ENCODE results near the gene CRIM1.

CRIM1 gene

GRCh38 chr2:36420569-36421181 is 65.1 kb downstream of the CRIM1 start:
- Histone ChIP-seq H3K27me3 (replicated peaks; ENCODE audit: insufficient read depth, low read length) (no peaks in the 10 kb centered on the region), H3K4me1 (ENCODE audit: low read length) (no peaks in the 10 kb centered on the region), H3K36me3 (replicated peaks; ENCODE audit: insufficient read depth, low read length) (no peaks in the 10 kb centered on the region), H3K9me3 (replicated peaks; ENCODE audit: insufficient read depth, low read length) (no peaks in the 10 kb centered on the region), H3K9me2 (replicated peaks; ENCODE audit: insufficient read depth, low read length) (no peaks in the 10 kb centered on the region), H3K9ac (ENCODE audit: low read length) (no peak overlapping the region), H3F3A (ENCODE audit: insufficient read depth, low read length) (no peaks in the 10 kb centered on the region), H3K27ac (ENCODE audit: low read length) (no peak overlapping the region), H2AFZ (ENCODE audit: low read length) (no peak overlapping the region), H3K79me2 (ENCODE audit: low read length) (no peaks in the 10 kb centered on the region), H3K4me2 (ENCODE audit: low read depth, low read length) (no peak overlapping the region), H4K20me1 (ENCODE audit: insufficient read depth, low read length) (no peaks in the 10 kb centered on the region), H3K4me3 (ENCODE audit: low read length) (no peak overlapping the region)
- no peak for TF ChIP-seq EZH2 (optimal IDR thresholded peaks at IDR 0.05; ENCODE audit: low read depth, low read length)
- DNase-seq = no peak

GRCh38 chr2:36421379-36421778 is 65.8 kb downstream of the CRIM1 start:
- Histone ChIP-seq H3K9me3 (replicated peaks; ENCODE audit: insufficient read depth, low read length) (no peaks in the 10 kb centered on the region), H3K27ac (ENCODE audit: low read length) (no peak overlapping the region), H3K9ac (ENCODE audit: low read length) (no peak overlapping the region), H3K9me2 (replicated peaks; ENCODE audit: insufficient read depth, low read length) (no peaks in the 10 kb centered on the region), H3K79me2 (ENCODE audit: low read length) (no peaks in the 10 kb centered on the region), H3K27me3 (replicated peaks; ENCODE audit: insufficient read depth, low read length) (no peaks in the 10 kb centered on the region), H4K20me1 (ENCODE audit: insufficient read depth, low read length) (no peaks in the 10 kb centered on the region), H2AFZ (ENCODE audit: low read length) (no peak overlapping the region), H3K4me1 (ENCODE audit: low read length) (no peaks in the 10 kb centered on the region), H3K4me3 (ENCODE audit: low read length) (no peak overlapping the region), H3K4me2 (ENCODE audit: low read depth, low read length) (no peak overlapping the region), H3K36me3 (replicated peaks; ENCODE audit: insufficient read depth, low read length) (no peaks in the 10 kb centered on the region), H3F3A (ENCODE audit: insufficient read depth, low read length) (no peaks in the 10 kb centered on the region)
- DNase-seq = no peak
- TF ChIP-seq CTCF (IDR thresholded peaks at IDR 0.05; ENCODE audit: low read length) = no peak
- TF ChIP-seq EZH2phosphoT487 (IDR thresholded peaks at IDR 0.05; ENCODE audit: low read length) = no peak
- TF ChIP-seq EZH2 (optimal IDR thresholded peaks at IDR 0.05; ENCODE audit: low read depth, low read length) = no peak

- no peaks in the 10 kb centered on the region for H3K4me1 ChIP-seq (ENCODE audit: low read length)
- DNase-seq = no peak
- no peaks in the 10 kb centered on the region for H3K9me3 ChIP-seq (replicated peaks; ENCODE audit: insufficient read depth, low read length)
- H3K4me2 ChIP-seq (ENCODE audit: low read depth, low read length) = no peak overlapping the region
- no peak overlapping the region for H3K27ac ChIP-seq (ENCODE audit: low read length)
- H3K9ac ChIP-seq (ENCODE audit: low read length) = no peak overlapping the region
- H3F3A ChIP-seq (ENCODE audit: insufficient read depth, low read length) = no peaks in the 10 kb centered on the region
- H3K4me3 ChIP-seq (ENCODE audit: low read length) = no peak overlapping the region
- no peak for TF ChIP-seq EZH2phosphoT487 (IDR thresholded peaks at IDR 0.05; ENCODE audit: low read length)
- no peak for TF ChIP-seq CTCF (IDR thresholded peaks at IDR 0.05; ENCODE audit: low read length)
- no peak for TF ChIP-seq EZH2 (optimal IDR thresholded peaks at IDR 0.05; ENCODE audit: low read depth, low read length)
- H3K9me2 ChIP-seq (replicated peaks; ENCODE audit: insufficient read depth, low read length) = no peaks in the 10 kb centered on the region
- no peaks in the 10 kb centered on the region for H3K27me3 ChIP-seq (replicated peaks; ENCODE audit: insufficient read depth, low read length)
- no peak overlapping the region for H2AFZ ChIP-seq (ENCODE audit: low read length)
- no peaks in the 10 kb centered on the region for H4K20me1 ChIP-seq (ENCODE audit: insufficient read depth, low read length)
- H3K36me3 ChIP-seq (replicated peaks; ENCODE audit: insufficient read depth, low read length) = no peaks in the 10 kb centered on the region
- no peaks in the 10 kb centered on the region for H3K79me2 ChIP-seq (ENCODE audit: low read length)
Measured at GRCh38 chr2:36423172-36423571, 67.6 kb downstream of the CRIM1 start.

GRCh38 chr2:36423619-36424120 is 68.1 kb downstream of the CRIM1 start:
- no peak overlapping the region for H3K27ac ChIP-seq (ENCODE audit: low read length)
- no peaks in the 10 kb centered on the region for H3F3A ChIP-seq (ENCODE audit: insufficient read depth, low read length)
- TF ChIP-seq EZH2 (optimal IDR thresholded peaks at IDR 0.05; ENCODE audit: low read depth, low read length) (no peak), EZH2phosphoT487 (IDR thresholded peaks at IDR 0.05; ENCODE audit: low read length) (no peak), CTCF (IDR thresholded peaks at IDR 0.05; ENCODE audit: low read length) (no peak)
- H3K9me3 ChIP-seq (replicated peaks; ENCODE audit: insufficient read depth, low read length) = no peaks in the 10 kb centered on the region
- no peaks in the 10 kb centered on the region for H3K79me2 ChIP-seq (ENCODE audit: low read length)
- no peak overlapping the region for H3K4me2 ChIP-seq (ENCODE audit: low read depth, low read length)
- no peaks in the 10 kb centered on the region for H3K27me3 ChIP-seq (replicated peaks; ENCODE audit: insufficient read depth, low read length)
- no peak for DNase-seq
- no peaks in the 10 kb centered on the region for H3K4me1 ChIP-seq (ENCODE audit: low read length)
- H2AFZ ChIP-seq (ENCODE audit: low read length) = no peak overlapping the region
- no peaks in the 10 kb centered on the region for H3K9me2 ChIP-seq (replicated peaks; ENCODE audit: insufficient read depth, low read length)
- no peaks in the 10 kb centered on the region for H3K36me3 ChIP-seq (replicated peaks; ENCODE audit: insufficient read depth, low read length)
- H3K9ac ChIP-seq (ENCODE audit: low read length) = no peak overlapping the region
- no peaks in the 10 kb centered on the region for H4K20me1 ChIP-seq (ENCODE audit: insufficient read depth, low read length)
- no peak overlapping the region for H3K4me3 ChIP-seq (ENCODE audit: low read length)
